Measurements from ENCODE around the gene FARP1.

Gene FARP1

DNA sequence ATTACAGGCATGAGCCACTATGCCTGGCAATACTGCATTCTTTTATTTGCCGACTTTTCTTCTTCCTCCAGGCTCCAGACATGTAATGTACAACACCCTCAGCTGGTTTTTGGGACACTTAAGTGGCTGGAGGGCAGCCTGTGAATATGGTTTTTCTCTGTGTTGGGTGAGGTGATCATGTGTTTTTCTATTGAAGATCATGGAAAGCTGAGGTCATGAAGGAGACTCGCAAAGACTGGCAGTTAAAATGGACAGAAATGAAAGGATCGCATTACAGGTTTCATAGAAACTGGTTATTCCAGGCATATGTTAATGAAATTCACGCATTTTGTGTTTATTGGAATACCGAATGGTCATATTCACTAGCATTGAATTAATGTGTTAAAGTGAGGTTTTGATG lies 119.4 kb downstream of the FARP1 start:
- WGBS (ENCODE audit: insufficient coverage), result 98% methylated on average over 4 of the region's 5 CpGs
- POLR2A ChIA-PET, result no interaction called here
- Histone ChIP-seq H3K27ac (ENCODE audit: insufficient read depth in 1 of 2, low read depth in 1 of 2, low read length in 2 of 2, poor library complexity in 1 of 2, severe bottlenecking in 2 of 2) (no peak overlapping the region), H3K27me3 (replicated peaks in 2 of 5; ENCODE audit: control insufficient read depth in 4 of 5, insufficient read depth in 5 of 5, low read length in 4 of 5) (no peaks in the 10 kb centered on the region), H3K36me3 (ENCODE audit: control insufficient read depth in 4 of 4, insufficient read depth in 4 of 4, low read length in 3 of 4) (no peaks in the 10 kb centered on the region), H3K4me3 (ENCODE audit: control insufficient read depth in 1 of 7, extremely low read depth in 1 of 7, insufficient read depth in 4 of 7, low read depth in 2 of 7, low read length in 6 of 7) (no peak overlapping the region), H3K4me1 (ENCODE audit: control extremely low read depth in 1 of 4, control insufficient read depth in 4 of 4, insufficient read depth in 4 of 4, low read length in 3 of 4) (no peaks in the 10 kb centered on the region), H3K9me3 (ENCODE audit: control extremely low read depth in 1 of 5, control insufficient read depth in 4 of 5, insufficient read depth in 2 of 5, low read depth in 1 of 5, low read length in 4 of 5) (no peaks in the 10 kb centered on the region)
- CTCF ChIA-PET, result no interaction called here
- no peak for DNase-seq

DNA sequence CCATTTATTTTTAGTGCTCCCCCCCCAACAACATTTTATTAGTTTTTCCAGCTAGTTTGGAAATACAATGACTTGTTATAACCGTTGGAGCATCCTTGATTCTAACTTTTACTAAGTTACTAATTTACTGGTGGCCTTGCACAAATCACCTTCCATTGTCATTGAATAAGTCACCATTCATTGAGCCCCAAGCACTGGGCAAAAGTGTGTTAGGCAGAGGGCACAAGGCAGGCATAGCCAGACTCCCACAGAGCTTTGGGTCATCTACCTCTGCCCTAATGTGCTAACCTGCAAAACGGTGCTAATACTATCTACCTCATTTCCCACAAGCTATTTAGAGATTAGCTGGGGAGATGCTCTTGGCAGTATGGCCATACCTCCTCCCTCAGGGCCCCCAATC lies 120.9 kb downstream of the FARP1 start:
- H3K4me3 ChIP-seq (ENCODE audit: control insufficient read depth in 1 of 7, extremely low read depth in 1 of 7, insufficient read depth in 4 of 7, low read depth in 2 of 7, low read length in 6 of 7), result no peak overlapping the region
- no peak overlapping the region for H3K27ac ChIP-seq (ENCODE audit: insufficient read depth in 1 of 2, low read depth in 1 of 2, low read length in 2 of 2, poor library complexity in 1 of 2, severe bottlenecking in 2 of 2)
- H3K36me3 ChIP-seq (ENCODE audit: control insufficient read depth in 4 of 4, insufficient read depth in 4 of 4, low read length in 3 of 4), result no peaks in the 10 kb centered on the region
- H3K9me3 ChIP-seq (ENCODE audit: control extremely low read depth in 1 of 5, control insufficient read depth in 4 of 5, insufficient read depth in 2 of 5, low read depth in 1 of 5, low read length in 4 of 5), result no peaks in the 10 kb centered on the region
- DNase-seq, result no peak
- CTCF ChIA-PET, result no interaction called here
- no peaks in the 10 kb centered on the region for H3K4me1 ChIP-seq (ENCODE audit: control extremely low read depth in 1 of 4, control insufficient read depth in 4 of 4, insufficient read depth in 4 of 4, low read length in 3 of 4)
- WGBS (ENCODE audit: insufficient coverage), result 93% methylated on average over 2 of the region's 2 CpGs
- POLR2A ChIA-PET, result no interaction called here
- H3K27me3 ChIP-seq (replicated peaks in 2 of 5; ENCODE audit: control insufficient read depth in 4 of 5, insufficient read depth in 5 of 5, low read length in 4 of 5), result no peaks in the 10 kb centered on the region

DNA sequence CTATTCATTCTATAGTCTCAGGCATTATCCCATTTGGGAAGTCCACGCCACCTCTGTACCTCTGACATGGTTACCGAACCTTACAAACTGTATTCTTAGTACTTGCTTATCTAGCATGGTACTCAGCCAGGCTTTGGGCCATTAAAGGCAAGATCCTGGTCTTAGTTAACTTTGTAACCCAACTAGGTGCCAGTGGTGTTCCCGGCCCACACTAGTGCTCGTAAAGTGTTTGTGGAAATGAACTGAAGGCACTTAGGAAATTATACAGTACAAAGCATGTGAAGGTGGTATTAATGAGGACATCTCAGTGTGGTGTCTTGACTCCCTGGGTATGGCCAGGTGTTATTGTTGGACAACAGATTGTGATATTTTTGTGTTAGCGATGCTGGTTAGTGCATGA lies 122.0 kb downstream of the FARP1 start:
- WGBS (ENCODE audit: insufficient coverage), result 85% methylated on average over 4 of the region's 5 CpGs
- H3K9me3 ChIP-seq (ENCODE audit: control extremely low read depth in 1 of 5, control insufficient read depth in 4 of 5, insufficient read depth in 2 of 5, low read depth in 1 of 5, low read length in 4 of 5), result no peaks in the 10 kb centered on the region
- CTCF ChIA-PET, result no interaction called here
- no peak overlapping the region for H3K27ac ChIP-seq (ENCODE audit: insufficient read depth in 1 of 2, low read depth in 1 of 2, low read length in 2 of 2, poor library complexity in 1 of 2, severe bottlenecking in 2 of 2)
- no peak for DNase-seq
- no peaks in the 10 kb centered on the region for H3K4me1 ChIP-seq (ENCODE audit: control extremely low read depth in 1 of 4, control insufficient read depth in 4 of 4, insufficient read depth in 4 of 4, low read length in 3 of 4)
- no peak overlapping the region for H3K4me3 ChIP-seq (ENCODE audit: control insufficient read depth in 1 of 7, extremely low read depth in 1 of 7, insufficient read depth in 4 of 7, low read depth in 2 of 7, low read length in 6 of 7)
- no peaks in the 10 kb centered on the region for H3K36me3 ChIP-seq (ENCODE audit: control insufficient read depth in 4 of 4, insufficient read depth in 4 of 4, low read length in 3 of 4)
- no peaks in the 10 kb centered on the region for H3K27me3 ChIP-seq (replicated peaks in 2 of 5; ENCODE audit: control insufficient read depth in 4 of 5, insufficient read depth in 5 of 5, low read length in 4 of 5)
- POLR2A ChIA-PET, result no interaction called here

DNA sequence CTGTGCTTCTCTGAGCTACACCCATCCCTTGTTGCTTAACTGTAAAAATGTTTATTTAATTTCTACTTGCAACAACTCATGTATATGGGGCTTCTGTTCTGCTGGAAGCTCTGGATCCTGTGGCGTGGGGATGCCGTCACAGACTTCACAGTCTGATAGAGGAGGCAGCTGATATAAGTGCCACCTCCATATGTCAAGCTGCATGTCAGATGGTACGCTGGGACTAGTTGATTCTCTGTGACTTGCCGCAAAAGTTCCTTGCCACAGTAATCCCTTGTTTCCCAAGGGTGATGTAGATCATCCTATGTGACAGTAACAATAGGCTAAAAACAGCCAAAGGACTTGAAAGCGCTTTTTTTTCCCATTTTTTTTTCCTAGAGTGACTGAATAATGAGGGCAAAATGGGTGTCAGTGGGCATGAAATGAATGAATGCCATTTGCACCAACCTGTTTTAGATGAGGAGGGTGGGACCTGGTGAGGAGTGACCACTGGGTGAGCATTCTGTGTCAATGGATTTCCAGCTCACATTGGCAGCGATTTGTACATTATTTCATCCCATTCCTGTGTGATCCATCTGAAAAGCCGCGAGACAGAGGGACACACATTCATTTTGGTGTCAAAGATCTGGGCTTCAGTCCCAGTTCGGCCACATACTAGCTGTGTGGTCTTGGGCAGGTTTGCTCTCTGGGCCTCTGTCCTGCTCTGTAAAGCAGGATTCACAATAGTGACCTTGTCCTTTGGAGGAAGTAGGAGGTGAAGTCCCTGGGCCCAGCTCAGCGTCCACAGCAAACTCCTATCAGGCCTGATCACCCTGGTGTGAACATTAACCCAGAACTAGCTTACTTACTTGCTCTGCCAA lies 123.0 kb downstream of the FARP1 start:
- no peaks in the 10 kb centered on the region for H3K4me1 ChIP-seq (ENCODE audit: control extremely low read depth in 1 of 4, control insufficient read depth in 4 of 4, insufficient read depth in 4 of 4, low read length in 3 of 4)
- no peaks in the 10 kb centered on the region for H3K36me3 ChIP-seq (ENCODE audit: control insufficient read depth in 4 of 4, insufficient read depth in 4 of 4, low read length in 3 of 4)
- H3K9me3 ChIP-seq (ENCODE audit: control extremely low read depth in 1 of 5, control insufficient read depth in 4 of 5, insufficient read depth in 2 of 5, low read depth in 1 of 5, low read length in 4 of 5), result no peaks in the 10 kb centered on the region
- H3K27me3 ChIP-seq (replicated peaks in 2 of 5; ENCODE audit: control insufficient read depth in 4 of 5, insufficient read depth in 5 of 5, low read length in 4 of 5), result no peaks in the 10 kb centered on the region
- CTCF ChIA-PET, result no interaction called here
- over 99% methylated on average over 9 of the region's 10 CpGs for WGBS (ENCODE audit: insufficient coverage)
- POLR2A ChIA-PET, result no interaction called here
- H3K27ac ChIP-seq (ENCODE audit: insufficient read depth in 1 of 2, low read depth in 1 of 2, low read length in 2 of 2, poor library complexity in 1 of 2, severe bottlenecking in 2 of 2), result no peak overlapping the region
- H3K4me3 ChIP-seq (ENCODE audit: control insufficient read depth in 1 of 7, extremely low read depth in 1 of 7, insufficient read depth in 4 of 7, low read depth in 2 of 7, low read length in 6 of 7), result no peak overlapping the region
- DNase-seq, result no peak

DNA sequence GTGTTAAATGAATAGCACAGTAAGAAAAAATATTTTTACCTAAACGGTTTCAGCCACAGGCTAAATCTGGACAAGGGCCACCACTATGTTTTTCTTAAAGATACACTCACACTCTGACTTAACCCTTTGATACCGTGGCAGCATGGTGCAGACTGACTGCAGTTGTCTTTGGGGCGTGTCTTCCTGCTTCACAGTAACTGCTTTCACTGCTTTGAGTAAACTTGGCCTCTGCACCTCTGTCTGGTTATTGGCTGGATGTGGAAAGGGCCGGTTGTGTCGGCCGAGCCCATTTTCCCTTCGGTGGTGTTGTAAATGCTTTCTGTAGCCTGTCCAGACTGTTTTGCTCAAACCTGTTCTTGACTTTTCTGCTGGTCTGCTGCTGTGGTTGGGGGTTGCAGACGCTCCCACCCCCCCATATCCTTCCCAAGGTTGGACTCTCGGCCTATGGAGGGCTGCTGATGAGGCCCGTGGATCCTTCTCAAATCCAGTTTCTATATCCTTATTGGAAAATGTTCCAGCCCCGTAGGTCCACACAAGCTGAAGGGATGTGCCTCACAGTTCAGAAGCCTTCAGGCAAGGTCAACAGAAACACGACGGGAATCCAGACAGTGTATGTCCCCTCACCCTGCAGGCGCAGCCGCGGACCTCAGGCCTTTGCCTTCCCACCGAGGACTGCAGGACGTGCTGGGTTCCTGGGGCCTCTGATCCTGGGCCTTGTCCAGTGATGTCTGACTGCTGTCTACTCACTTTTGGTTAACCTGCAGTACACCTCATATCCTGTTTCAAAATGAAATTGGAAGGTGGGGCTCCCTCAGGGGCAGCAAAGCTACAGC lies 124.4 kb downstream of the FARP1 start:
- Histone ChIP-seq H3K4me1 (ENCODE audit: control extremely low read depth in 1 of 4, control insufficient read depth in 4 of 4, insufficient read depth in 4 of 4, low read length in 3 of 4) (no peaks in the 10 kb centered on the region), H3K36me3 (ENCODE audit: control insufficient read depth in 4 of 4, insufficient read depth in 4 of 4, low read length in 3 of 4) (no peaks in the 10 kb centered on the region), H3K27ac (ENCODE audit: insufficient read depth in 1 of 2, low read depth in 1 of 2, low read length in 2 of 2, poor library complexity in 1 of 2, severe bottlenecking in 2 of 2) (no peak overlapping the region), H3K4me3 (ENCODE audit: control insufficient read depth in 1 of 7, extremely low read depth in 1 of 7, insufficient read depth in 4 of 7, low read depth in 2 of 7, low read length in 6 of 7) (no peak overlapping the region), H3K9me3 (ENCODE audit: control extremely low read depth in 1 of 5, control insufficient read depth in 4 of 5, insufficient read depth in 2 of 5, low read depth in 1 of 5, low read length in 4 of 5) (no peaks in the 10 kb centered on the region), H3K27me3 (replicated peaks in 2 of 5; ENCODE audit: control insufficient read depth in 4 of 5, insufficient read depth in 5 of 5, low read length in 4 of 5) (no peaks in the 10 kb centered on the region)
- 94% methylated on average over 13 of the region's 18 CpGs for WGBS (ENCODE audit: insufficient coverage)
- ChIA-PET POLR2A (no interaction called here), CTCF (no interaction called here)
- DNase-seq, result no peak

GRCh38 chr13:98269386-98269785 lies 126.5 kb downstream of the FARP1 start:
- ChIA-PET POLR2A (interaction anchor here (0.6 kb wide), 1 partner anchor 977 kb away, joined by 4 read pairs; no protein-coding TSS in a partner anchor), CTCF (no interaction called here)
- Histone ChIP-seq H3K4me1 (ENCODE audit: control extremely low read depth in 1 of 4, control insufficient read depth in 4 of 4, insufficient read depth in 4 of 4, low read length in 3 of 4) (no peaks in the 10 kb centered on the region), H3K9me3 (ENCODE audit: control extremely low read depth in 1 of 5, control insufficient read depth in 4 of 5, insufficient read depth in 2 of 5, low read depth in 1 of 5, low read length in 4 of 5) (no peaks in the 10 kb centered on the region), H3K36me3 (ENCODE audit: control insufficient read depth in 4 of 4, insufficient read depth in 4 of 4, low read length in 3 of 4) (no peaks in the 10 kb centered on the region), H3K27ac (ENCODE audit: insufficient read depth in 1 of 2, low read depth in 1 of 2, low read length in 2 of 2, poor library complexity in 1 of 2, severe bottlenecking in 2 of 2) (no peak overlapping the region), H3K4me3 (ENCODE audit: control insufficient read depth in 1 of 7, extremely low read depth in 1 of 7, insufficient read depth in 4 of 7, low read depth in 2 of 7, low read length in 6 of 7) (no peak overlapping the region), H3K27me3 (replicated peaks in 2 of 5; ENCODE audit: control insufficient read depth in 4 of 5, insufficient read depth in 5 of 5, low read length in 4 of 5) (no peaks in the 10 kb centered on the region)
- 100% methylated on average over 1 of the region's 4 CpGs for WGBS (ENCODE audit: insufficient coverage)
- DNase-seq, result no peak

DNA sequence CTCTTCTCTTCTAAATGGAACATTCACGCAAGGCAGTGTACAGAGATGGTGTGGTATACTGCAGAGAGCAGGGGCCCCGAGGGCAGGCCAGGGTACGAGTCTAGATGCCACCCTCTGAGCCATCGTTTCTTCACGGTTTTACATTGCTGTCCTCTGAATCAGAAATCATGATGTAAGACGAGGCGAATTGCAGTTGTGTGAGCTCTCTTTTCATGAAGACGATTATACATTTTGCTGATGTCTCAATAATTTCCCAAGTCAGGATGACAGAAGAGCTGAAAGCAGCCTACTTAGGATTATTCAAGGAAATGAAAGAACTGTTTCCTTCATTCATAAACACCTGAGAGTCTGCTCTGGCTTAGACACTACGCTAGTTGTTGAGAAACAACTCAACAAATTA lies 127.9 kb downstream of the FARP1 start:
- DNase-seq, result no peak
- Histone ChIP-seq H3K4me1 (ENCODE audit: control extremely low read depth in 1 of 4, control insufficient read depth in 4 of 4, insufficient read depth in 4 of 4, low read length in 3 of 4) (no peaks in the 10 kb centered on the region), H3K36me3 (ENCODE audit: control insufficient read depth in 4 of 4, insufficient read depth in 4 of 4, low read length in 3 of 4) (no peaks in the 10 kb centered on the region), H3K27me3 (replicated peaks in 2 of 5; ENCODE audit: control insufficient read depth in 4 of 5, insufficient read depth in 5 of 5, low read length in 4 of 5) (no peaks in the 10 kb centered on the region), H3K27ac (ENCODE audit: insufficient read depth in 1 of 2, low read depth in 1 of 2, low read length in 2 of 2, poor library complexity in 1 of 2, severe bottlenecking in 2 of 2) (no peak overlapping the region), H3K4me3 (ENCODE audit: control insufficient read depth in 1 of 7, extremely low read depth in 1 of 7, insufficient read depth in 4 of 7, low read depth in 2 of 7, low read length in 6 of 7) (no peak overlapping the region), H3K9me3 (ENCODE audit: control extremely low read depth in 1 of 5, control insufficient read depth in 4 of 5, insufficient read depth in 2 of 5, low read depth in 1 of 5, low read length in 4 of 5) (no peaks in the 10 kb centered on the region)
- ChIA-PET POLR2A (no interaction called here), CTCF (interaction anchor here (0.8 kb wide), 1 partner anchor 11 kb away, joined by 3 read pairs; no protein-coding TSS in a partner anchor)
- 98% methylated on average over 9 of the region's 9 CpGs for WGBS (ENCODE audit: insufficient coverage)
